IMR-90 (cell line): ENCODE data around the gene GPR84. TPM values are rescaled to one million over a fixed set of nuclear protein-coding genes. Genes with fewer than 3 reads are reported as not detected.

Experiments
- ATAC-seq: fragments of 200-7000 bp; cut with Tn5 transposase; 2 replicates; pipeline ENCODE4 v1.9.1; 2020; ENCODE audit warnings: low read depth, mild to moderate bottlenecking, moderate library complexity
- BruUV-seq: library from RNA; stranded (reverse); fragments of 400-500 nt; replicated peaks from 2 replicates; lab custom pipeline; 2021; lab: Mats Ljungman, UMichigan
- CTCF ChIA-PET: fragments of 300-600 bp; formaldehyde crosslinking; extraction: SDS; loops from one replicate; lab custom pipeline; 2021; ENCODE audit warnings: antibody characterized with exemption; lab: Yijun Ruan, JAX
- POLR2A ChIA-PET: fragments of 300-600 bp; sonication (Branson Sonifier 250); formaldehyde crosslinking; loops from one replicate; lab custom pipeline; 2022; ENCODE audit warnings: antibody characterized with exemption; ENCODE audit not compliant: unreplicated experiment; lab: Charles Lee
- DNase-seq: peaks from one replicate; pipeline ENCODE4 v3.0.0; 2013
- H2AFZ ChIP-seq: replicated peaks from 2 replicates; pipeline ENCODE3; 2013; ENCODE audit warnings: low read length, mild to moderate bottlenecking; ENCODE audit not compliant: poor library complexity
- H2AK5ac ChIP-seq: 2 replicates; pipeline ENCODE4 v1.6.1; 2013; ENCODE audit warnings: low read depth, low read length, inconsistent platforms
- H2AK9ac ChIP-seq: replicated peaks from 2 replicates; pipeline ENCODE3; 2013; ENCODE audit warnings: mild to moderate bottlenecking, low read depth, low read length, moderate library complexity; ENCODE audit not compliant: poor library complexity
- H2BK120ac ChIP-seq: 2 replicates; pipeline ENCODE4 v1.6.1; 2013; ENCODE audit warnings: low read depth, low read length, inconsistent platforms
- H2BK15ac ChIP-seq: 3 replicates; pipeline ENCODE4 v1.6.1; 2013; ENCODE audit warnings: low read depth, low read length, inconsistent platforms
- H2BK20ac ChIP-seq: 2 replicates; pipeline ENCODE4 v1.6.1; 2013; ENCODE audit warnings: low read depth, mild to moderate bottlenecking, inconsistent platforms, low read length, moderate library complexity
- H2BK5ac ChIP-seq: 2 replicates; pipeline ENCODE4 v1.6.1; 2013; ENCODE audit warnings: mild to moderate bottlenecking, low read depth, low read length, inconsistent platforms; ENCODE audit not compliant: poor library complexity, severe bottlenecking
- H3K14ac ChIP-seq: replicated peaks from 2 replicates; pipeline ENCODE4 v1.6.1; 2013; ENCODE audit warnings: low read depth, low read length, inconsistent platforms
- H3K18ac ChIP-seq: 2 replicates; pipeline ENCODE4 v1.6.1; 2013; ENCODE audit warnings: low read depth, low read length, control low read depth
- H3K23ac ChIP-seq: 2 replicates; pipeline ENCODE4 v1.6.1; 2013; ENCODE audit warnings: low read depth, low read length, inconsistent platforms
- H3K27ac ChIP-seq: 2 replicates; pipeline ENCODE4 v1.5.1; 2013; ENCODE audit warnings: mild to moderate bottlenecking, control low read depth, low read length; ENCODE audit not compliant: insufficient read depth
- H3K27me3 ChIP-seq: 2 replicates; pipeline ENCODE4 v1.6.1; 2013; ENCODE audit warnings: low read length; ENCODE audit not compliant: control insufficient read depth, insufficient read depth
- H3K36me3 ChIP-seq: 2 replicates; pipeline ENCODE4 v1.6.1; 2013; ENCODE audit warnings: low read length, mixed read lengths; ENCODE audit not compliant: control insufficient read depth, insufficient read depth
- H3K4ac ChIP-seq: 2 replicates; pipeline ENCODE4 v1.6.1; 2013; ENCODE audit warnings: low read depth, low read length, inconsistent platforms
- H3K4me1 ChIP-seq: 2 replicates; pipeline ENCODE4 v1.6.1; 2013; ENCODE audit warnings: low read length, mixed read lengths; ENCODE audit not compliant: control insufficient read depth, insufficient read depth
- H3K4me2 ChIP-seq: 2 replicates; pipeline ENCODE4 v1.6.1; 2013; ENCODE audit warnings: low read depth, mild to moderate bottlenecking, control low read depth, low read length, moderate library complexity
- H3K4me3 ChIP-seq: 2 replicates; pipeline ENCODE4 v1.5.1; 2013; ENCODE audit warnings: low read depth, mild to moderate bottlenecking, control low read depth, low read length, moderate library complexity; ENCODE audit not compliant: insufficient read depth
- H3K56ac ChIP-seq: 2 replicates; pipeline ENCODE4 v1.6.1; 2013; ENCODE audit warnings: low read length, inconsistent platforms; ENCODE audit not compliant: insufficient read depth; ENCODE audit errors: extremely low read depth
- H3K79me1 ChIP-seq, 2 experiments: 2 replicates each; pipeline ENCODE4 v1.6.1; 2013; ENCODE audit warnings: low read length in 2 of 2, inconsistent platforms in 1 of 2, low read depth in 1 of 2
- H3K9ac ChIP-seq: 2 replicates; pipeline ENCODE4 v1.6.1; 2013; ENCODE audit warnings: low read depth, low read length, control low read depth
- H3K9me1 ChIP-seq: 2 replicates; pipeline ENCODE4 v1.6.1; 2013; ENCODE audit warnings: low read length, inconsistent platforms; ENCODE audit not compliant: insufficient read depth
- H3K9me3 ChIP-seq: 2 replicates; pipeline ENCODE4 v1.6.1; 2013; ENCODE audit warnings: low read length; ENCODE audit not compliant: control insufficient read depth, insufficient read depth
- H4K20me1 ChIP-seq: 2 replicates; pipeline ENCODE4 v1.6.1; 2013; ENCODE audit warnings: low read length, inconsistent platforms; ENCODE audit not compliant: insufficient read depth
- H4K5ac ChIP-seq: 2 replicates; pipeline ENCODE4 v1.6.1; 2013; ENCODE audit warnings: mild to moderate bottlenecking, low read depth, low read length, control low read depth
- H4K8ac ChIP-seq, 2 experiments: 2 replicates each; pipeline ENCODE4 v1.6.1; 2013; ENCODE audit warnings: low read depth in 2 of 2, low read length in 2 of 2, control low read depth in 1 of 2, inconsistent platforms in 1 of 2
- H4K91ac ChIP-seq: 2 replicates; pipeline ENCODE4 v1.6.1; 2013; ENCODE audit warnings: low read depth, low read length, inconsistent platforms; ENCODE audit not compliant: insufficient read depth
- CEBPB ChIP-seq: IDR thresholded peaks from 2 replicates; pipeline ENCODE4 v1.6.1; 2012; ENCODE audit warnings: low read depth, low read length, improper control_type of control experiment
- MXI1 ChIP-seq: IDR thresholded peaks from 2 replicates; pipeline ENCODE4 v1.6.1; 2012; ENCODE audit warnings: low read depth, mild to moderate bottlenecking, low read length, moderate library complexity, borderline replicate concordance
- NFE2L2 ChIP-seq: fragments of 150-350 bp; IDR thresholded peaks from 2 replicates; pipeline ENCODE4 v1.6.1; 2016; ENCODE audit warnings: low read depth, mild to moderate bottlenecking, low read length
- POLR2A ChIP-seq: IDR thresholded peaks from 2 replicates; pipeline ENCODE4 v1.6.1; 2012; ENCODE audit warnings: mild to moderate bottlenecking, low read depth, low read length
- RAD21 ChIP-seq: IDR thresholded peaks from 2 replicates; pipeline ENCODE4 v1.6.1; 2012; ENCODE audit warnings: low read length, improper control_type of control experiment
- USF2 ChIP-seq: fragments of 150-350 bp; IDR thresholded peaks from 2 replicates; pipeline ENCODE4 v1.6.1; 2017; ENCODE audit warnings: mild to moderate bottlenecking, antibody characterized with exemption, low read length, low read depth
- WGBS, 2 experiments: methylation state at CpG; one replicate each; pipeline versions ENCODE4 v1.1.5 to v1.1.7; 2013; ENCODE audit warnings: missing lambda C conversion rate in 2 of 2; ENCODE audit not compliant: insufficient read length in 1 of 2; ENCODE audit errors: extremely low coverage in 2 of 2; 5-methylcytosine and 5-hydroxymethylcytosine counted together
- dilution Hi-C: fragments of 300-500 bp; cut with HindIII; formaldehyde crosslinking; loops from one replicate; pipeline ENCODE4 v1.14.3; 2018; ENCODE audit warnings: low sequenced_read_pairs; ENCODE audit not compliant: unreplicated experiment
- in situ Hi-C: fragments of 300-500 bp; cut with MboI; formaldehyde crosslinking; loops from 3 replicates; pipeline ENCODE4 v1.14.3; 2019; ENCODE audit warnings: low sequenced_read_pairs, inconsistent platforms, mixed read lengths
- intact Hi-C: fragments of 100-400 bp; cut with micrococcal nuclease; formaldehyde crosslinking; loops from 2 replicates; pipeline ENCODE4 v1.10.0; 2022
- polyA plus RNA-seq, 3 experiments: library from polyadenylated mRNA; depleted of rRNA; stranded (reverse); fragments of >200 nt; gene quantifications; 2 replicates each; pipeline ENCODE4 v1.2.3, GENCODE V29; 2012; ENCODE audit warnings: low replicate concordance in 1 of 3
- total RNA-seq: library from RNA; depleted of rRNA; stranded (reverse); fragments of >200 nt; gene quantifications from 2 replicates; pipeline ENCODE4 v1.2.3, GENCODE V29; 2012
- TF ChIP-seq, protein P1 (sequence below): fragments of 150-350 bp; IDR thresholded peaks from 2 replicates; pipeline ENCODE4 v1.6.1; 2016; ENCODE audit warnings: low read depth, mild to moderate bottlenecking, low read length, moderate library complexity, borderline replicate concordance
- TF ChIP-seq, protein P2 (sequence below): conservative IDR thresholded peaks from 2 replicates; pipeline ENCODE4 v1.5.1; 2012; ENCODE audit warnings: mild to moderate bottlenecking, low read depth, low read length, improper control_type of control experiment

The GPR84 gene
- total and polyA plus RNA-seq, 2 of the 4 experiments (the other 2 are of a cell fraction), result not detected

- Histone ChIP-seq H3K4ac (no peak overlapping the region), H3K23ac (no peak overlapping the region), H2BK20ac (no peak overlapping the region), H3K9me3 (no peaks in the 10 kb centered on the region), H3K27me3 (no peaks in the 10 kb centered on the region), H2BK15ac (no peak overlapping the region), H4K91ac (no peak overlapping the region), H3K79me1 (0 out of 4 replicates have a peak, but pooled peaks cover 0 to 3% of the 10 kb centered on the region in 2 experiments), H3K14ac (no peak overlapping the region), H3K36me3 (peaks cover 47% of the 10 kb centered on the region), H4K5ac (no peak overlapping the region), H3K4me2 (no peak overlapping the region), H2BK5ac (no peak overlapping the region), H2BK120ac (no peak overlapping the region), H3K18ac (no peak overlapping the region), H3K4me3 (no peak overlapping the region), H2AK5ac (no peak overlapping the region), H2AK9ac (no peak overlapping the region), H4K20me1 (no peaks in the 10 kb centered on the region), H3K56ac (no peak overlapping the region), H4K8ac (no peak overlapping the region), H3K4me1 (peaks cover 21% of the 10 kb centered on the region), H2AFZ (no peak overlapping the region), H3K9ac (no peak overlapping the region), H3K27ac (no peak overlapping the region), H3K9me1 (peaks cover 8% of the 10 kb centered on the region; the same call in 1 of the 2 replicates)
- DNase-seq (no peak), ATAC-seq (no peak)
- no CpG with 5 or more reads among the region's 4 CpGs for WGBS, 2 experiments
- no TSS peak for BruUV-seq
- POLR2A ChIA-PET, result no interaction called here
- intact Hi-C loops, result no loop called here
- dilution Hi-C loops, result no loop called here
- in situ Hi-C loops, result no loop called here
- TF ChIP-seq CEBPB (no peak), RAD21 (no peak), NFE2L2 (no peak), USF2 (no peak), POLR2A (no peak), MXI1 (no peak)
- TF ChIP-seq, protein P1, sequence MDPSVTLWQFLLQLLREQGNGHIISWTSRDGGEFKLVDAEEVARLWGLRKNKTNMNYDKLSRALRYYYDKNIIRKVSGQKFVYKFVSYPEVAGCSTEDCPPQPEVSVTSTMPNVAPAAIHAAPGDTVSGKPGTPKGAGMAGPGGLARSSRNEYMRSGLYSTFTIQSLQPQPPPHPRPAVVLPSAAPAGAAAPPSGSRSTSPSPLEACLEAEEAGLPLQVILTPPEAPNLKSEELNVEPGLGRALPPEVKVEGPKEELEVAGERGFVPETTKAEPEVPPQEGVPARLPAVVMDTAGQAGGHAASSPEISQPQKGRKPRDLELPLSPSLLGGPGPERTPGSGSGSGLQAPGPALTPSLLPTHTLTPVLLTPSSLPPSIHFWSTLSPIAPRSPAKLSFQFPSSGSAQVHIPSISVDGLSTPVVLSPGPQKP, result no peak
- TF ChIP-seq, protein P2, sequence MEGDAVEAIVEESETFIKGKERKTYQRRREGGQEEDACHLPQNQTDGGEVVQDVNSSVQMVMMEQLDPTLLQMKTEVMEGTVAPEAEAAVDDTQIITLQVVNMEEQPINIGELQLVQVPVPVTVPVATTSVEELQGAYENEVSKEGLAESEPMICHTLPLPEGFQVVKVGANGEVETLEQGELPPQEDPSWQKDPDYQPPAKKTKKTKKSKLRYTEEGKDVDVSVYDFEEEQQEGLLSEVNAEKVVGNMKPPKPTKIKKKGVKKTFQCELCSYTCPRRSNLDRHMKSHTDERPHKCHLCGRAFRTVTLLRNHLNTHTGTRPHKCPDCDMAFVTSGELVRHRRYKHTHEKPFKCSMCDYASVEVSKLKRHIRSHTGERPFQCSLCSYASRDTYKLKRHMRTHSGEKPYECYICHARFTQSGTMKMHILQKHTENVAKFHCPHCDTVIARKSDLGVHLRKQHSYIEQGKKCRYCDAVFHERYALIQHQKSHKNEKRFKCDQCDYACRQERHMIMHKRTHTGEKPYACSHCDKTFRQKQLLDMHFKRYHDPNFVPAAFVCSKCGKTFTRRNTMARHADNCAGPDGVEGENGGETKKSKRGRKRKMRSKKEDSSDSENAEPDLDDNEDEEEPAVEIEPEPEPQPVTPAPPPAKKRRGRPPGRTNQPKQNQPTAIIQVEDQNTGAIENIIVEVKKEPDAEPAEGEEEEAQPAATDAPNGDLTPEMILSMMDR, result no peak
- CTCF ChIA-PET, result no interaction called here
Observed at GRCh38 chr12:54349036-54349435, 15.2 kb downstream of the GPR84 start.
